Raji (cell line): ENCODE results near the gene NFASC.

Experiments used
- POLR2A ChIP-seq: IDR thresholded peaks from 2 replicates; pipeline ENCODE4 v1.6.1; 2011; ENCODE audit warnings: low read depth, low read length, control low read depth; ENCODE audit not compliant: insufficient read depth

Gene NFASC

DNA sequence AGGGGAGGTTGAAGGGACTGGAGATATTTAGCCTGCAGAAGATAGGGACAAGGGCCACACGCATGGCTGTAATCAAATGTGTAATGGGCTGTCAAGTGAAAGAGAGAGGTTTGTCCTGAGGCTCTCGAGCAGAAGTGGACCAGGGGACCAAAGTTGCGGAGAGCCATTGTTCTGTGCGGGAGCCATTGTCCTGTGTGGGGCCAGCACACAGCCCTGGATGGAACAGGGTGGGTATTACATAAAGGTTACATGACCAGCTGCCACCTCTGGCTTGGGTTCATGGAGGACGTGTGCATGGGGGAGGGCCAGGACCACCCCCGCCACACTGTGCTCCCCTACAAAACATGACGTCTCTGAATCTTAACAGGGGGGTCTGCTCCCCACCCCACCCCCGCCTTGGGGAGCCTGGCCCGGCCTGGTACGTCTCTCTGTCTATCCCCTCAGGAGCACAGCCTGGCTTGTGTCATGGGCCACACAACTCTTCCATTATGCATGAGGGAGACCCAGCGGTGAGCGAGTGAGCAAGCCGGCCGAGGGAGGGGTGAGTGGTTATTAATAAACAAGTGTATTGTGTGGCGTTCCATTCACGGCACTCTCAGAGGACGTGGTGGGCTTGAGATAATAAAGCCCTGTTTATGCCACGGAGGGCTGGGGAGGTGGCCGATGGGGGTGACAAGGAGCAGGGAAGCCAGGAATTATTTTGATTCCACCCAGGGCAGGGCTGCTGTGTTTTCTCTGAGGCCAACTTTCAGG is at the start of gene NFASC:
NFASC (plus strand) TSS at position 703 of the 753 bp plus-strand sequence. CDS start 73,454 bp downstream, outside the sequence.
- no peak for TF ChIP-seq POLR2A

GRCh38 chr1:204821476-204821875 is 49.2 kb upstream of the NFASC start:
- TF ChIP-seq POLR2A, result no peak

DNA sequence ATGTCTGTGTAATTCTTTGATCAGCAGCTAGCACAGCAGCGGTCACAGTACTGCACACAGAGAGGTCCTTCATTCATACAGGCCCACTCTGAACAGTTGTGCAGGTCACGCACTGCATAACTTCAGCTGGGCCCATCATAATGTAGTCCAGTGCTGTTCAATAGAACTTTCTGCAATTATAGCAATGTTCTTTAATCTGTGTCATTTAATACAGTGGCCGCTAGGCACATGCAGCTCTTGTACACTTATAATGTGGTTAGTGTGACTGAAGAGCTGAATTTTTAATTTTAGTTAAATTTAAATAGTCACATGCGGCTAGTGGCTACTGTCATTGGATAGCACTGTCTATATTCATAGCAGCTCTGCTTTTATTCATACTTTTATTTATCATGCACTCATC is 48.7 kb upstream of the NFASC start:
- TF ChIP-seq POLR2A, result no peak

- no peak for TF ChIP-seq POLR2A
These were observed 43.7 kb upstream of the NFASC start for GRCh38 chr1:204826970-204827369.

DNA sequence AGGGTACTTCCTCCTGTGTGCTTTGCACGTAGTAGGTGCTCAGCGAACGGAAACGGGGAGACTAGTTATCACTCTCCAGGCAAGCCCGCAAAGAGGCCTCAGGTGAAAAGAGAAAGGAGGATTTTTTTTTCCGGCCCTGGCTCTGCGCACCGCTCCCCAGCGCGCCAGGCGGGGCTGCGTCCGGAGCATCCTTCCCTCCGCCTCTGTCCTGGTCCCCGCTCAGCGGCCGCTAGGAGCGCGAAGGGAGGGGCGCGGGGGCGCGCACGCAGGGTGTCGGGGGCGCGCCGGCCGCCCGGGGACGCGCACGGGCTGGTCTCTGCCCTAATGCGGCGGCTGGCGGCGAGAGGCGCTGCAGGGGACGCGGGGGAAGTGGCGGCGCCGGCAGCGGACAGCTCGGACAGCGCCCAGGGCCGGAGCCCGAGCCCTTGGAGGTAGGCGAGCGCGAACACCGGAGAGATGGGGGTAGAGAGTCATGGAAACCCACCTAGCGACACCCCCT is 42.3 kb upstream of the NFASC start:
- TF ChIP-seq POLR2A, result no peak

GRCh38 chr1:204829133-204829825 is 41.4 kb upstream of the NFASC start:
- no peak for TF ChIP-seq POLR2A

DNA sequence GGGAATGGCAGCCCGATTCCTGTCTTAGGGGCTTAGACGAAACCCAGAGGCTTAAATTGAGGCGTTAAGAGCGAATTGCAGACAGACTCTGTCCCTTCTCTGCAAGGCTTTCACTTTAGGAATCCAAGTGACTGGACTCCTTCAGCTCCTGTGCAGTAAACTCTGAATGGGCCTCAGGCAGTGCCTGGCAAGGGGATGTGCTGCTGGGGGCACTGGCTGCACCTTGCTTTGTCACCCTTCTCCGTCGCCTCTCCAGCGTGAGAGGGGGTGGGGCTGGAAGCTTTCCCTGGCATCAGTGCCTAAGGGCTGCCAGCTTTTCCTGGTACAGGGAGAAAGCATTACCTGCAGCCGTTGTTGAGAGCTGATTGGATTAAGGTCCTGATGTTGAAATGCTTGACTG is 39.9 kb upstream of the NFASC start:
- TF ChIP-seq POLR2A, result no peak

DNA sequence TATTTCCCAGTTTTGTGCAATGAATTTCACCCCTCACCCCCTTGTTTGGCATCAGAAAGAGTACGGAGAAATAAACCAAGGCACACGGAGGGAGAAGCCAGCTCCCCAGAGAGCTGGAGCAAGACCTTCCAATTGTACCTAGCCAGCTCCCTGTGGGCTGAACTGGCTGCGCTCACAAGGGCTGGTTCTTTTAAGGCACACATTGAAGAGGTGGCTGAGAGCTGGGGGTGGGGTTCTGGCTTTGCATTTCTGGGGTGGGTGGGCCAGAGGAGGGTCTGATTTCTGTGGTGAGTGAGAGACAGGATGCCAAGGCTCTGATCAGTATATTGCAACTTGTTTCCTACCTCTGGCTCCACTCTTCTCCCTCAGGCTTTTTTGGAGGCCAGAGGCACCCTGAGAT is 39.5 kb upstream of the NFASC start:
- no peak for TF ChIP-seq POLR2A

- no peak for TF ChIP-seq POLR2A
These were observed 36.3 kb upstream of the NFASC start for GRCh38 chr1:204834336-204834735.

GRCh38 chr1:204834752-204835151 is 35.9 kb upstream of the NFASC start:
- TF ChIP-seq POLR2A, result no peak

- TF ChIP-seq POLR2A, result no peak
These were observed 34.9 kb upstream of the NFASC start for GRCh38 chr1:204835737-204836136.

GRCh38 chr1:204836856-204837255 is 33.8 kb upstream of the NFASC start:
- TF ChIP-seq POLR2A, result no peak

DNA sequence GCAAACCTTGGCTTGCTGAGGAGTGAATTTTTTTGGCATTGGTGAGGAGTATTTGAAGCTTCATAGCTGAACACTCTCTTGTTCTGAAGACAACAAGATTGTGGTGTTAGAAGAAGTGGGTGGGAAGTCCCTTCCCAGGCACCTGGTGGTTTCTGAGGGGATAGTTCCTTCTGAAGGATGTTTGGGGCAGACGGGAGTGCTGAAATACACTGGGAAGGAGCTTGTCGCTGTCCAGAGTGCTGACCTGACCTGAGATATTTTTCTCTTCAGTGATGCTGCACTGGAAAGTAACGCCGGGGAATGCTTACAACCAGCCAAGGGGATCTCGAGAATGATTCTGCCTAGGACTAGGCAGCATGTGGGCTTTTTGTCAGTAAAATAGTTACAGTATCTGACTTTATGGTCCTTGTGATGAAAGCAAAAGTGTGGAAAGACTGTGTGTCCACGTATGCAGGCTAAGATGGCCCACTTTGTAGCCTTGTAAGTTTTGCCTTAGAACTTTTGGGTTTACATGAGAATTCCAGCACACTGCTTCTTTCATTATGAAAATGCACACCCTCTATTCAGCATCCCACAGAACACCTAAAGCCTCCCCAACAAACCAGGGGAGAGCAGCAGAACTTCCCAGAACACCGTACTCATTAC is 33.1 kb upstream of the NFASC start:
- TF ChIP-seq POLR2A, result no peak

- TF ChIP-seq POLR2A, result no peak
These were observed 29.3 kb upstream of the NFASC start for GRCh38 chr1:204841316-204841715.

GRCh38 chr1:204841798-204842197 is 28.9 kb upstream of the NFASC start:
- no peak for TF ChIP-seq POLR2A

DNA sequence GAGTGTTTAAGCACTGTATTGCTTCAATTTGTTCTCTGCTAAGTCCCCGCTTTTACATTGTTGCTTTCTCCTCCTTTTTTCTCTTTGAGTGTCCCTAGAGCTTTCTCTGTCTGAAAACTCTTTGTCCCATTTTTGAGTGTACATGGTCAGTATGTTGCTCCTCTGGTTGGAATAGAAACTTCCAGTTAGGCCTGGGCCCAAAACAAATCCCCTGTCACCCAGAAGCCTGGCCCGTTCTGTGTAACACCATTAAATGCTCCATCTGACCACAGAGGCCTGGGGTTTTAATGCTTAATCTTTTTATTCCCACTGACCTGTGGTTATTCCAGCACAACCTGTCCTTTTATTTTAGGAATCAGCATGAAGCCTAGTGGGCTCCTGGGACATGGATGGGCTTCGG is 28.3 kb upstream of the NFASC start:
- no peak for TF ChIP-seq POLR2A

GRCh38 chr1:204842892-204843291 is 27.8 kb upstream of the NFASC start:
- TF ChIP-seq POLR2A, result no peak

DNA sequence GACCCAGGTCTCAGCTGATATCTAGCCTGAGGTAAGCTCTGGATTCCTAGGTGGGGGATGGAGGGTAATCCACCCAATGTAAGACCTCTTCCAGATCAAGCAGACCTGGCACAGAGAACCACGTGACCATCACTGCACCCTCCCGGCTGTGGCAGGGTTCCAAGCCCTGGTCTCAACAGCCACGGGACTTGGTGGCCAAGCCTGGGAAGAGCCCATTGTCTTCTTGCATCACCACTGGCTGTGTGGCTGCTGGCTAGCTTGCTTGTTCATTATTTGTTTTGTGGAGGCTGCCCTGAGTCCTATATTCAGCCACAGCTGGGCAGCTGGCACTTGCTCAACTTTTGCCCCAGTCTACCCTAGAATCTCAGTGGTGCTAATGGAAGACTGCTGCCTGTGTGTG is 24.1 kb upstream of the NFASC start:
- no peak for TF ChIP-seq POLR2A
